OCI-LY3 (cell line): ENCODE data around the gene EMILIN1.

Source experiments
- EZH2phosphoT487 ChIP-seq: fragments of 200-600 bp; shearing (Covaris generic); IDR thresholded peaks from 2 replicates; pipeline ENCODE4 v1.6.1; 2018; ENCODE audit warnings: antibody characterized with exemption, mixed run types, low read depth
- TF ChIP-seq, protein P1 (sequence below): fragments of 200-600, 300-600 bp; sonication (generic); IDR thresholded peaks from 2 replicates; pipeline ENCODE4 v1.5.1; 2014; ENCODE audit warnings: antibody characterized with exemption, low read length, low read depth

DNA sequence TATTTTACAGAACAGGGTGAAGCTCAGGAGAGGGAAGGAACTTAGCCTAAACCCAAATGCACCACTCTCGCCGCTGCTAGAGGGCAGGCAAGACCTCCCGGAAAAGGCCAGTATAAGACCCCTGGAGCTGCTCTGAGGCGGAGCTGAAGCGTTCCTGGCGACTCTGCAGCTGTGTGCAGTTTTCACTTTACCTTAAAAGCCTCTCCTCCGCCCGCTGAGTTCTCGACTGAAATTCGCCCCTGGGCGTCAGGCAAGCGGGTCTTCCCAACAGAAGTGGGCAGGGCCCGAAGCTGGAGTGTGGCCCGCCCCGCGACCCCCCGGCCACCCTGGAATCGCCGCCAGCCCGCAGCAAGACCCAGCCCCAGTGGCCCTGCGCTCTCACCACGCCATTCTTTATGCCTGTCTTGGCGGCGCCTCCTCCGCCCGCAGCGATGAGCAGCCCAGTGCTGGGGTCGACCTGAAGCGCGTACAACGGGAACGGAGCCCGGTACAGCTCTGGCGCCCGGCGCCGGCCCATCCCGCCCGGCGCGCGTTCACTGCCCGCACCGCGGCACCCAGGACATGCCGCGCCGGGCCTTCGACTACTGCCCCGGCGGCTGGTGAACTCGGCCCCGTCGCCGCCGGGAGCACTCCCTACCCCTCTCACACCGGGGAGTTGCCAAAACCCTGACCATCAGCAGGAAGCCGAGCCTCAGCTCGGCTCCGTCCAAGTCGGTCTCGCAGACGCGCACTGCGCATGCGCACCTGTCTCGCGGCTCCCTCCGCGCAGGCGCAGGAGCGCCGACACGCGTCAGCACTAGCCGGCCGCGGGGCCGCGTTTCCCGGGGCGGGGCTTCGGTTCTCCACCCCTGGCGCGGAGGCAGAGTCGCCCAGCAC, 55.7 kb downstream of the EMILIN1 start, which contains the start of gene PREB:
- TF ChIP-seq, protein P1, sequence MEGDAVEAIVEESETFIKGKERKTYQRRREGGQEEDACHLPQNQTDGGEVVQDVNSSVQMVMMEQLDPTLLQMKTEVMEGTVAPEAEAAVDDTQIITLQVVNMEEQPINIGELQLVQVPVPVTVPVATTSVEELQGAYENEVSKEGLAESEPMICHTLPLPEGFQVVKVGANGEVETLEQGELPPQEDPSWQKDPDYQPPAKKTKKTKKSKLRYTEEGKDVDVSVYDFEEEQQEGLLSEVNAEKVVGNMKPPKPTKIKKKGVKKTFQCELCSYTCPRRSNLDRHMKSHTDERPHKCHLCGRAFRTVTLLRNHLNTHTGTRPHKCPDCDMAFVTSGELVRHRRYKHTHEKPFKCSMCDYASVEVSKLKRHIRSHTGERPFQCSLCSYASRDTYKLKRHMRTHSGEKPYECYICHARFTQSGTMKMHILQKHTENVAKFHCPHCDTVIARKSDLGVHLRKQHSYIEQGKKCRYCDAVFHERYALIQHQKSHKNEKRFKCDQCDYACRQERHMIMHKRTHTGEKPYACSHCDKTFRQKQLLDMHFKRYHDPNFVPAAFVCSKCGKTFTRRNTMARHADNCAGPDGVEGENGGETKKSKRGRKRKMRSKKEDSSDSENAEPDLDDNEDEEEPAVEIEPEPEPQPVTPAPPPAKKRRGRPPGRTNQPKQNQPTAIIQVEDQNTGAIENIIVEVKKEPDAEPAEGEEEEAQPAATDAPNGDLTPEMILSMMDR, result peak; percentile 48
- no peak for TF ChIP-seq EZH2phosphoT487
